CD4-positive, alpha-beta T cell (primary cell): ENCODE data around the gene ADGRG3. TPM values are rescaled to one million over a fixed set of nuclear protein-coding genes. Genes with fewer than 3 reads are reported as not detected.

Source experiments
- ATAC-seq: fragments of 200-7000 bp; cut with Tn5 transposase; one replicate; pipeline ENCODE4 v1.10.0; 2022; ENCODE audit warnings: mild to moderate bottlenecking; ENCODE audit not compliant: poor library complexity
- CTCF ChIA-PET: fragments of 350-600 bp; sonication (Branson Sonifier 250); formaldehyde crosslinking; loops from one replicate; lab custom pipeline; 2021; ENCODE audit warnings: antibody characterized with exemption, inconsistent platforms; lab: Charles Lee
- POLR2A ChIA-PET: fragments of 350-600 bp; sonication (Branson Sonifier 250); formaldehyde crosslinking; loops from one replicate; lab custom pipeline; 2021; ENCODE audit warnings: antibody characterized with exemption, inconsistent platforms; lab: Charles Lee
- DNase-seq, 14 experiments: peaks; one replicate each; pipeline ENCODE4 v3.0.0-alpha.2; 2013 to 2020; ENCODE audit warnings: mixed read lengths in 2 of 14
- H3K27ac ChIP-seq, 2 donors: one replicate each; pipeline versions ENCODE4 v1.5.1 to v1.7.0; 2013; ENCODE audit warnings: low read length in 2 of 2, low read depth in 1 of 2, mild to moderate bottlenecking in 1 of 2
- H3K27me3 ChIP-seq, 2 experiments: 1 replicate in 1 of 2; 2 replicates in 1 of 2; pipeline versions ENCODE4 v1.6.1 to v1.7.0; 2013; ENCODE audit warnings: low read length in 2 of 2, control low read depth in 1 of 2, mild to moderate bottlenecking in 1 of 2, moderate library complexity in 1 of 2; ENCODE audit not compliant: insufficient read depth in 2 of 2, control insufficient read depth in 1 of 2
- H3K36me3 ChIP-seq: one replicate; pipeline ENCODE4 v1.6.1; 2013; ENCODE audit warnings: low read length, control low read depth; ENCODE audit not compliant: insufficient read depth
- H3K4me1 ChIP-seq: one replicate; pipeline ENCODE4 v1.6.1; 2013; ENCODE audit warnings: low read length, control low read depth; ENCODE audit not compliant: insufficient read depth
- H3K4me3 ChIP-seq: one replicate; pipeline ENCODE4 v1.5.1; 2013; ENCODE audit warnings: mild to moderate bottlenecking, low read length, moderate library complexity
- H3K9me3 ChIP-seq, 2 experiments: 1 replicate in 1 of 2; 2 replicates in 1 of 2; pipeline versions ENCODE4 v1.6.1 to v1.7.0; 2013; ENCODE audit warnings: low read length in 2 of 2, mild to moderate bottlenecking in 2 of 2, control low read depth in 1 of 2, moderate library complexity in 1 of 2; ENCODE audit not compliant: control insufficient read depth in 1 of 2, insufficient read depth in 1 of 2
- H3K27ac Mint-ChIP-seq: one replicate; pipeline ENCODE4 v1.8.0; 2020; ENCODE audit warnings: mixed read lengths
- H3K27me3 Mint-ChIP-seq: one replicate; pipeline ENCODE4 v1.8.0; 2021; ENCODE audit warnings: mixed read lengths
- H3K36me3 Mint-ChIP-seq: one replicate; pipeline ENCODE4 v1.8.0; 2021; ENCODE audit warnings: low read depth, mixed read lengths
- H3K4me1 Mint-ChIP-seq: one replicate; pipeline ENCODE4 v1.8.0; 2021; ENCODE audit warnings: low read depth, mixed read lengths
- H3K4me3 Mint-ChIP-seq: one replicate; pipeline ENCODE4 v1.8.0; 2020; ENCODE audit warnings: mild to moderate bottlenecking, mixed read lengths
- H3K9me3 Mint-ChIP-seq: one replicate; pipeline ENCODE4 v1.8.0; 2020; ENCODE audit warnings: mixed read lengths
- intact Hi-C, 2 experiments: fragments of 100-400 bp; cut with DNase I in 1 of 2; cut with micrococcal nuclease in 1 of 2; formaldehyde crosslinking; loops; one replicate each; pipeline versions ENCODE4 v1.15.1 to v1.9.0; 2023 to 2025; cut with DNase I, micrococcal nuclease
- total RNA-seq, 174 experiments: library from RNA in 2 of 174; stranded (reverse) in 2 of 174; gene quantifications; one replicate each; pipeline ENCODE4 v1.2.3 and lab custom pipeline; 2021 to 2026
- TF ChIP-seq, protein P1 (sequence below): fragments of 200-600 bp; IDR thresholded peaks from one replicate; pipeline ENCODE4 v1.8.0; 2022; ENCODE audit warnings: antibody characterized with exemption, mild to moderate bottlenecking

Gene ADGRG3
- total RNA-seq, 2 experiments from 2014 or later, result 0.28 TPM; not detected in 1

DNA sequence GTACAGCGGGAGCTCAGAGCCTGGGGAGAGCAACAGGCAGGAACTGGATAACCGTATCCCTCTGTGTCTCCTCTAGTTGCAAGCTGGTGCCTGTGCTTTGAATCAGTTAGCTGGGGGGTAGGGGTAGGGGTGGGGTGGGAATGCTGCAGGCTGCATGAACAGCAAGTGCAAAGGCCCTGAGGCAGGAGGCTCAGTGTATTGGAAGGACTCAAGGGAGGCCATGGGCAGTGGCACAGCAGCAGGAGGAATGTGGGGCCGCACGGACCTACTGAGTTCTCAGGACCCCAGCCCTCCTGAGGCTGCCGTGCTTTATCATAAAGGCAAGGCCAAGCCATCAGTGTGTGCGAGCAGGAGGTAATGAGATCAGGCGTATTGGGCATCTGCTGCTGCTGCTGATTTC, 70.7 kb downstream of the ADGRG3 start:
- ChIA-PET CTCF (interaction anchor here (1.2 kb wide), 1 partner anchor 19 kb away, joined by 3 read pairs; no protein-coding TSS in a partner anchor), POLR2A (no interaction called here)
- no peaks in the 10 kb centered on the region for H3K27me3 ChIP-seq
- no peak overlapping the region for H3K4me3 ChIP-seq
- H3K36me3 Mint-ChIP-seq, result peaks cover 38% of the 10 kb centered on the region
- intact Hi-C loops, result loop anchor here (5.0 to 10.0 kb wide), 9 partner anchors 202 to 896 kb away; partner anchors contain the start of genes CFAP20 (in 2 of the 2), CCDC102A (in 1 of the 2), CSNK2A2 (in 1 of the 2) and HERPUD1 (in 1 of the 2)
- H3K4me1 Mint-ChIP-seq, result peaks cover 33% of the 10 kb centered on the region
- H3K9me3 ChIP-seq, result no peaks in the 10 kb centered on the region
- H3K36me3 ChIP-seq, result peaks cover 16% of the 10 kb centered on the region
- DNase-seq, result no peak
- no peak for ATAC-seq
- H3K27ac Mint-ChIP-seq, result no peak overlapping the region
- H3K27ac ChIP-seq, result no peak overlapping the region
- no peak overlapping the region for H3K4me3 Mint-ChIP-seq
- TF ChIP-seq, protein P1, sequence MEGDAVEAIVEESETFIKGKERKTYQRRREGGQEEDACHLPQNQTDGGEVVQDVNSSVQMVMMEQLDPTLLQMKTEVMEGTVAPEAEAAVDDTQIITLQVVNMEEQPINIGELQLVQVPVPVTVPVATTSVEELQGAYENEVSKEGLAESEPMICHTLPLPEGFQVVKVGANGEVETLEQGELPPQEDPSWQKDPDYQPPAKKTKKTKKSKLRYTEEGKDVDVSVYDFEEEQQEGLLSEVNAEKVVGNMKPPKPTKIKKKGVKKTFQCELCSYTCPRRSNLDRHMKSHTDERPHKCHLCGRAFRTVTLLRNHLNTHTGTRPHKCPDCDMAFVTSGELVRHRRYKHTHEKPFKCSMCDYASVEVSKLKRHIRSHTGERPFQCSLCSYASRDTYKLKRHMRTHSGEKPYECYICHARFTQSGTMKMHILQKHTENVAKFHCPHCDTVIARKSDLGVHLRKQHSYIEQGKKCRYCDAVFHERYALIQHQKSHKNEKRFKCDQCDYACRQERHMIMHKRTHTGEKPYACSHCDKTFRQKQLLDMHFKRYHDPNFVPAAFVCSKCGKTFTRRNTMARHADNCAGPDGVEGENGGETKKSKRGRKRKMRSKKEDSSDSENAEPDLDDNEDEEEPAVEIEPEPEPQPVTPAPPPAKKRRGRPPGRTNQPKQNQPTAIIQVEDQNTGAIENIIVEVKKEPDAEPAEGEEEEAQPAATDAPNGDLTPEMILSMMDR, result no peak
- H3K27me3 Mint-ChIP-seq, result no peaks in the 10 kb centered on the region
- H3K9me3 Mint-ChIP-seq, result no peaks in the 10 kb centered on the region
- peaks cover 29% of the 10 kb centered on the region for H3K4me1 ChIP-seq

Other genes with a start within 250 kb of the ADGRG3 start
- gene CIAPIN1, start 220.9 kb upstream of the ADGRG3 start, total RNA-seq, result 10 to 100 TPM; 27.8 to 28.0 TPM
- gene COQ9, start 220.8 kb upstream of the ADGRG3 start, total RNA-seq, result 1 to 10 TPM; 7.0 to 7.6 TPM
- 100 to 1,000 TPM; 124 to 125 TPM for gene POLR2C, start 205.6 kb upstream of the ADGRG3 start, total RNA-seq
- 1 to 10 TPM; 2.4 to 2.9 TPM for gene DOK4, start 181.8 kb upstream of the ADGRG3 start, total RNA-seq
- 1 to 10 TPM; 2.0 TPM for gene CCDC102A, start 131.7 kb upstream of the ADGRG3 start, total RNA-seq
- under 1 TPM; 0.41 to 0.61 TPM for gene ADGRG5, start 125.7 kb upstream of the ADGRG3 start, total RNA-seq
- 1 to 10 TPM; 1.8 to 2.3 TPM for gene ADGRG1, start 39.7 kb upstream of the ADGRG3 start, total RNA-seq
- gene DRC7, start 26.5 kb downstream of the ADGRG3 start, total RNA-seq, result not detected
- gene KATNB1, start 67.5 kb downstream of the ADGRG3 start, total RNA-seq, result 10 to 100 TPM; 21.0 to 22.3 TPM
- not detected for gene KIFC3, start 134.2 kb downstream of the ADGRG3 start, total RNA-seq